ENCODE data around the gene INTS4.
A peak's percentile ranks its signal among the peaks of the same experiment; 100 is the strongest.
"Not testable (repeated sequence)": the region's sequence is repeated elsewhere in the genome, so short reads cannot be mapped to it uniquely, and the experiment has no call there.

The INTS4 gene

DNA sequence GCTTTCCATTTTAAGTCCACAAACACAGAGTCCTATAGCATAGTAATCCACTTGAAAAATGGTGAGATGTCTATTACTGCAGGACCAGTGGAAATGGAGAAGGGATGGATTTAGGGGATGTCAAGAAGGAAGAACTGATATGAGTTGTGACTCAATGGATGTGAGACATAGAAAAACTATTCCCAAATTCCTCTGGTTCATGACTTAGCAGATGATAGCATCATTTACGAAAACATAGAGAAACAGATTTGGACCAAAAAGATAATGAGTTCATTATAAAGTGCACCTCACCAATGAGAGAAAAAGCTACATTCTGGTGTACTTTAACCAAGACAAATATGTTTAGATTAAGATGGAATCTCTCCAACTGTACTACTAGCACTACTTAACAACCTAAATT lies 51.2 kb downstream of the INTS4 start:
- not testable (repeated sequence) for DNase-seq

DNA sequence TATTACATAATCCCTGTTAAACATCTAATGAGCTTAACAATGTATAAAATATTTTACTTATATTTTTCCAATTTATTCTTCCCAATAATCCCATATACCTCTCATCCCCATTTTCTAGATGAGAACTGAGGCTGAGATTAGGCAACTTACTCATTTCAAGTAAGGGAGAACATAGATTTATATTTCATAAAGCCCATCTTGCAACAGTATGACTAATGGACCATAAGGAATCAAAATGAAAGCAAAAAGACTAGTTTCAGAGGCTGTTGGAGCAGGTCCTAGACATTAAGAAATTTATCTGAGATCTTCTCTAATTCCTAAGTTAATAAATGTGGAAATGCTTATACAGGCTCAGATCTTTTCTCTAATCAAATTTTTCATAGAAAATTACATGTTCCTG lies 52.0 kb downstream of the INTS4 start:
- not testable (repeated sequence) for DNase-seq

DNA sequence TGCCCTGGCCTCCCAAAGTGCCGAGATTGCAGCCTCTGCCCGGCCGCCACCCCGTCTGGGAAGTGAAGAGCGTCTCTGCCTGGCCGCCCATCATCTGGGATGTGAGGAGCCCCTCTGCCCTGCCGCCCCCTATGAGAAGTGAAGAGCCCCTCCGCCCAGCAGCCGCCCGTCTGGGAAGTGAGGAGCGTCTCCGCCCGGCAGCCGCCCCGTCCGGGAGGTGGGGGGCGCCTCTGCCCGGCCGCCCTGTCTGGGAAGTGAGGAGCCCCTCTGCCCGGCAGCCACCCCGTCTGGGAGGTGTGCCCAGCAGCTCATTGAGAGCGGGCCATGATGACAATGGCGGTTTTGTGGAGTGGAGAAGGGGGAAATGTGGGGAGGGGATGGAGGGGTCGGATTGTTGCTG lies 60.9 kb downstream of the INTS4 start:
- DNase-seq = not testable (repeated sequence)

DNA sequence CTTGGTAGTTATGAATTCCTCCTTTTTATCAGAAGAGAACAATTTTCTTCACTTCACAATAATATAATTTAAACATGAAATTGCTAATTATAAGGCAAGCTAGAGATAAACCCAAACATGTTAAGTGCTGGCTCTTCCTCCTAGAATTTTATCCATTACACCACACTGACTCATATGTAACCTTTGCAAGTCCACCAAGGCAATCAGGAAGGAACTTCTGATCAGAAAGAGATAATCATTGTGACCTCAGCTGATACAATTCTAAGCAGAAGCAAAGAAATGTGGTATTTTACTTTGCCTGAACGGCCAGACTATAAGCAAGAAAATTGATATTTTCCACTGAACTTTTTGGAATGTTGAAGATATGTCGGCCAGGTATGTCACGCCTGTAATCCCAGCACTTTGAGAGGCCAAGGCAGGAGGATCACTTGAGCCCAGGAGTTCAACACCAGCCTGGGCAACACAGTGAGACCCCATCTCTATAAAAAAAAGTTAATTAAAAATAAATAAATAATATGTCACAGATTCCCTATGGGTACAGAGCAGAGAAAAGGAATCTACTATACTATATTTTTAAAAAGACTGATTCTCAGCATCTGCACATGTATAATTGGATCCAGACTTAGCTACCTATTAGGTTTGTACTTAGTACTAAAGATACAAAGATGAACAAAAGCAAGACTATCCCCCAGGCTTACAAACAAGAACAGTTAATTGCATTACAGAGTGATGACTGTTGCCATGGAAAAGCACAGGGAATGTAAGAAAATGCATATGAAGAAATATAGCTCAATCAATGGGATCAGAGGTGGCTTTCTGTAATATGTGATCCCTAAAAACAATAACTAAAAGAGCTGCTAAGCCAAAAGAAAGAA lies 63.9 kb downstream of the INTS4 start:
- DNase-seq = not testable (repeated sequence)

DNA sequence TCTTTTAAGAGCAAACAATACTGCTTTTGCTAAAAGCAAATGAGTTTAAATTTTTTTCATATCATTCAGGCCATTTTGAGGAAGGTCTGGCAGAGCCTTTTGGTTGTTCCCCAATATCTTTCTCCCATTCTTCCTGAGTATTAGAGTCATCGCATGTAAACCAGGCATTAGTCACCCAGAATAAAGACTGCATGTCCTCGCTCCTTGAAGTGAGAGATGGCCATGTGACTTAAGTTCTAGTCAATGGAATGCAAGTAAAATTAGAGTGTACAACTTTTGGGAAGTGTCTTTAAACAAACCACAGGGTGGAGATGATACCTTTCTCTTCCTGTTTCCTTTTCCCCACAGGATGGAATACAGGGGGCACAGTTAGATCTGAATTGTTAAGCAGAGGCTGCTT lies 76.8 kb downstream of the INTS4 start:
- not testable (repeated sequence) for DNase-seq

DNA sequence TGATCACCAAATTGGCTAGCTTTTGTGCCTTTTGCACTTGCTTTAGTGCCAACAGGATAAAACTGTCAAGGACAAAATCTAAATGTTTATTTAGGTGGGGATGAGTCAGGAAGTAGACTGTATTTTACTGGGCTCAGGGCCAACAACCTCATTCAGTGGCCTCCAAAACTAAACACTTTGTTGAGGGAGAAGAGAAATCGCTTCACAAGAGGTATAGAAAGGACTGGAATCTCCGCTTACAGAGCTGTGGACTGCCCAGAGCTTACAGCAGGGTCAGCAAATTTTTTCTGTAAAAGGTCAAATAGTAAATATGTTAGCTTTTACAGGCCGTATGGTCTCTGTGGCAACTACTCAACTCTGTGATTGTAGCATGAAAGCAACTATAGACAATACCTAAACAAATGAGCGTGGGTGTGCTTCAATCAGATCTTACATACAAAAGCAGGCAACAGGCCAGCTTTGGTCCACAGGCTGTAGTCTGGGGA lies 80.1 kb downstream of the INTS4 start:
- DNase-seq = peak; percentile 31

DNA sequence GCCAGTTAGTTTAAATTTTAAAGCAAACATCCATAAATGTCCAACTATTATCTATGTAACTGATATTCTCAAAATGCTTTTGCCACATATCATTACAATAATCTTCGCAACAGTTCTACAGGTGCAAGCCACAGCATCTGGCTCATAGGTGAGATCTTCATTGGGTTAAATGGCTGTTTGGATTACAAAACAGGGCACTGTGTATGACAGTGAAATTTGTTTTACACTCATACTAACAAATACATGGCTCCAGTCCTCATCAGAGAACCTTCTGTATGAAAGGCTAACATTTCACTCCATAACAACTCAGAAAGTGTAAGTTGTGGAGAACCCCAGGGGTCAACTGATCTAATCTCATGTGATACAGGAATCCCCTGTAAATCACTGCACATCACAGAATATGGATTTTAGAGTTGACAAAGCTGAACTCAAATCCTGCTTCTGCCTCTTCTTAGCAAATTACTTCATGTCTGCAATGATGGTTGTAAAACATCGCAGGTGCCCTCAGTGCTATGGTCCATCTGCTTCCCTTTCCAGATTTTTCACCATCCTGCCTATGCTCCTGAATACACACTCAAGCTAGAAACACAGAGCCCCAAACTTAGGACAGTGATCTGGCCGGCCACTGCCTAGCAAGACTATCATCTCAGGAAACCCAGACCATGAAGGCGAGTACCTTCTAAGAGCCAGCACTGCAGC lies 80.7 kb downstream of the INTS4 start:
- peak; percentile 5 for DNase-seq

DNA sequence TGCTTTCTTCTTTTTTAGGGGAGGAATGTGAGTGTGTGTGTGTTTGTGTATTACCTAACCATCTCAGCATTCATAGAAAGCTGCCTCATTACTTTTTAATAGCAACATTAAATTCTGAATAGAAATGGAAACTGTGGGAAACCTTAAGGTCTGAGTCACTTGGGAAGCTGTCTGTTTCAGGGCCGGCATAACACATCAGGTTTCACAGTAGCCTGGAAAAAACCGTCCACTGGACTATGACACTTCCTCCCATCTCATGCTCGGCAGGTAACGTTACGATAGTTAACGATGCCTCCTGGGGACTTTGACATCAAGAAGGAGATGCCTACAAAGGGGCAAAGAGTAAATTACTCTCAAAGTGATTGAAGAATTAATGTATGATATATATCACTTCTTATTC lies 83.6 kb downstream of the INTS4 start:
- not testable (repeated sequence) for DNase-seq

DNA sequence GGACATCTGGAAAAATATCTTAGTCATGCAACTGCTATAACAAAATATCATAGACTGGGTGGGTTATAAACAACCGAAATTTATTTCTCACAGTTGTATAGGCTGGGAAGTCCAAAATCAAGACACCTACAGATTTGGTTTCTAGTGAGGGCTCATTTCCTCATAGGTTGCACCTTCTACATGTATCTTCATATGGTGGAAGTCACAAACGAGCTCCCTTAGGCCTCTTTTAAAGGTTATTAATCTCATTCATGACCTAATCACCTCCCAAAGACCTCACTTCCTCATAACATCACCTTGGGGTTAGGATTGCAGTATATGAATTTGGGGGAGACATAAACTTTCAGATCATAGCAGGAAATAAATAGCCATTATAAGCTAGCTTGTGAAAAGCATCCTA lies 85.2 kb downstream of the INTS4 start:
- DNase-seq = no peak

DNA sequence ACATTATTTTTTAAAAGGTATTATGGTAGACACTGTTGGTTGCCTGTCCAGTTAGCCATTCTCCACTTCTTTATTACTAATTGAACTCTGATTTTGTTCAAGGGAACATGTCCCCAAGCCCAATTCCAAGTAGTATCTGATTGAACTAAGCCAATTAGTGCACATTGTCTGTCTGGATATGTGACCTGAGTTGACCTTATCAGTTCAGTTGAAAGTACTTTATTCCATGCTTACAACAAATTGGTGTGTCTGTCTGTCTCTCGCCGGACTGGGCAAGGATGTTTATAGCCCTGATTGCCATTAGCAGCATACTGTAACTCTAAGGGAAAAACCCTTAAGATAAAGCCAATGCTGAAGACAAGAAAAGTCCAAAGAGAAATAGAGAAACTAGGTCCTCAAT lies 85.6 kb downstream of the INTS4 start:
- DNase-seq = no peak

DNA sequence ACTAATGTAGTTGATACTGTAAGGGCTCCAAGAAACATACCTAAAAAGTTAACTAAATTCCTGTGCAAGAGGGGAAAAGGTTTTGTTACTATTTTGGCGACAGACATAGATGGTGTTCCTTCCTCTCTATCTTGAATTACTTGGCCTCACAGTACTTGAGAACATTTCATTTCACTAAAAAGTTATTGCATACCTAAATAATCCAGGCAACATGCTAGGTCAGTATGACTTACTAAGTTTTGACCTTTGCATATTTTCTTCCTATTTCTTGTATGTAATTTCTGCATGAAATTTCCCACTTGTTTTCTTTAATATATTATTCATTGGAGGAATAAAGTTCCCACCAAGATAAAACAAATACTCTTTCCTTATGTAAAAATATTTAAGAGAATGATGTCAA lies 99.5 kb downstream of the INTS4 start:
- not testable (repeated sequence) for DNase-seq

DNA sequence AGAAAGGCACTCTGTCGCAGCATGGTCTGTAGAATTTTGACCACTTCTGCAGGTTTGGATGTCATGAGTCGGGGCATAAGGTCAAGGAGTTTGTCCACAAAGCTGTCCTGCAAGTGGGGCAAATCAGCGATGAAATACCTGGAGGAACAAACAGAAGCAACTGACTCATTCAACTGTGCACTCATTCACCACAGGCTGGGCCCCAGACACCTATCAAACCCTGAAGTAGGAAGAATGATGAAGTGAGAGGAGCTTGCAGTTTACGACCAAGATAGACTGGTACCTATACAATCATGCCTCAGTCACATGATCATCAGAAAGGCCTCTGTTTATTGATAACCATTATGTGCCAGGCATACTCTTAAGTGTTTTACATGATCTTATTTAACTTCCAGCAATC lies 102.8 kb downstream of the INTS4 start:
- not testable (repeated sequence) for DNase-seq

DNA sequence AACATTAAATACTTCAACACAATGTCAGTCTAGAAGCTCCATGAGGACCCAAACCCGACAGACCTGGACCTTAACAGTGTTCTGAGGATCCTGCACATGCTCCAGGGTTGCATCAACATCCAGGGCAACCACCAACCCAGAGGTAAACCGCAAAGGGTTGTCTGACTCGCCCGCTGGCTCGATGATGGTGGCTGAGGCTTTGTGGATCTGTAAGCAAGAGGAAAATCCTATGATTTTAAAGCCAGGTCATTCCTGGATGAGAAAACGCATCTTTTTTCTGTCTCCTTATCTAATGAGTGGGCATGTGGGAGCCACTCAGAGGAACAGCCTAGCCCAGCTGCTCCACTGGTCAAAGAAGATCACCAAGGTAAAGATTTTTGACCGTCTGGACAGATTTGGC lies 103.2 kb downstream of the INTS4 start:
- not testable (repeated sequence) for DNase-seq

DNA sequence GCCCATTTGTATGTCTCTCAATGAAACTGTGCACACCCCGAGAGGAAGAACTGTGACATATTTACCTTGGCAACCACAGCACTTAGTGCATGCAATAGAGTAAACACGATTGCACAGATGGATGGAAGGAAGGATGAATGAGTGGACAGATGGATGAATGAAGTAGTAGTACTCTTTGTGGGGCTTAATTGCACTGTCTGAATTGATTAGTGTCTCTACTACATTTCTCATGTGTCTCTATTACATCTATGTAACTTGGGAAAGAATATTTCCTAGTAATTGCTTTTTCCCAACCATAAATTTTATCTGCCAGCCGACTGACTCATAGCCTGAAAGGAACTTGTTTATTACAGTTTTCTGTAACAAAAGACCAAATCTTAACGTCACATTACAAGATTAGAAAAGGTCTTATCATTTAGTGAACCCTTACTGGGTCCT lies 103.8 kb downstream of the INTS4 start:
- DNase-seq = not testable (repeated sequence)

DNA sequence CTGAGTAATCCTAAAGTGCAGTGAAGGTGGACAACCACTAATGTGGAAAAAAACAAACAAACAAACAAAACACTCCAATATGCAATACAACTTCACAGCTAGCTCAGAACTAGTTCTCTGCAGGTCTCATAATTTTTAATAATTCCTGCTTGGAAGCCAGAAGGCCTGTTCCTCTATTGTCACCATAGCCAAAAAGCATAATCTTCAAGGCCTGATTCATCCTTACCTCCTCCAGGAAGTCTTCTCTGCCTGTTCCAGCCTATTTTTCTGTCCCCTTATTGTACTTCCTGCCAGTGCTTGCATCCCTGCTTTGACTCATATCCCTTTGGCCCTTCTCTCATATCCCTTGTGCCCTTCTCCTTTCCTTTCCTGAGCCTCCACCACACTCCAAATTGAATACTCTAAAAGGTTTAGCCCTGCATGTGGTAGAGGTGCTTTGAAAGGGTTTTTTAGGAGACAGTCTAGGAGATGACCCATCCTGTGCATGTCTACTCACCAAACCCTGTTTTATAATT lies 104.3 kb downstream of the INTS4 start:
- not testable (repeated sequence) for DNase-seq

DNA sequence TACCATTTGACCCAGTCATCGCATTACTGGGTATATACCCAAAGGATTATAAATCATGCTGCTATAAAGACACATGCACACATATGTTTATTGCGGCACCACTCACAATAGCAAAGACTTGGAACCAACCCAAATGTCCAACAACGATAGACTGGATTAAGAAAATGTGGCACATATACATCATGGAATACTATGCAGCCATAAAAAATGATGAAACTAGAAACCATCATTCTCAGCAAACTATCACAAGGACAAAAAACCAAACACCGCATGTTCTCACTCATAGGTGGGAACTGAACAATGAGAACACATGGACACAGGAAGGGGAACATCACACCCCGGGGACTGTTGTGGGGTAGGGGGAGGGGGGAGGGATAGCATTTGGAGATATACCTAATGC lies 105.4 kb downstream of the INTS4 start:
- DNase-seq = not testable (repeated sequence)

DNA sequence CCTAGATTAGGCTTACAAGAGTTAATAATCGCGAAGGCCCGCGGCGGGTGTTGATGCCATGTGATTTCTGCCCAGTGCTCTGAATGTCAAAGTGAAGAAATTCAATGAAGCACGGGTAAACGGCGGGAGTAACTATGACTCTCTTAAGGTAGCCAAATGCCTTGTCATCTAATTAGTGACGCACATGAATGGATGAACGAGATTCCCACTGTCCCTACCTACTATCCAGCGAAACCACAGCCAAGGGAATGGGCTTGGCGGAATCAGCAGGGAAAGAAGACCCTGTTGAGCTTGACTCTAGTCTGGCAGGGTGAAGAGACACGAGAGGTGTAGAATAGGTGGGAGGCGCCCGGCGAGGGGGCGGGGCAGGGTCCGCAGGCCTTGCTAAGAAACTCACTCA lies 108.1 kb downstream of the INTS4 start:
- DNase-seq = no peak

DNA sequence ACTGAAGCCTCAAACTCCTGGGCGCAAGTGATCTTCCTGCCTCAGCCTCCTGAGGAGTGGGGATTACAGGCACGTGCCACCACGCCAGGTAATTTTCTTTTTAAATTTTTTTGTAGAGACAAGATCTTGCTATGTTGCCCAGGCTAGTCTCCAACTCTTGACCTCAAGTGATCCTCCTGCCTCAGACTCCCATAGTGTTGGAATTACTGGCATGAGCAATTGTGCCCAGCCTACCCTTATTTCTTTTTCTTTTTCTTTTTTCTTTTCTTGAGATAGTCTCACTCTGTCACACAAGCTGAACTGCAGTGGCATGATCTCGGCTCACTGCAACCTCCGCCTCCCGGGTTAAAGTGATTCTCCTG lies 109.7 kb downstream of the INTS4 start:
- DNase-seq = no peak

DNA sequence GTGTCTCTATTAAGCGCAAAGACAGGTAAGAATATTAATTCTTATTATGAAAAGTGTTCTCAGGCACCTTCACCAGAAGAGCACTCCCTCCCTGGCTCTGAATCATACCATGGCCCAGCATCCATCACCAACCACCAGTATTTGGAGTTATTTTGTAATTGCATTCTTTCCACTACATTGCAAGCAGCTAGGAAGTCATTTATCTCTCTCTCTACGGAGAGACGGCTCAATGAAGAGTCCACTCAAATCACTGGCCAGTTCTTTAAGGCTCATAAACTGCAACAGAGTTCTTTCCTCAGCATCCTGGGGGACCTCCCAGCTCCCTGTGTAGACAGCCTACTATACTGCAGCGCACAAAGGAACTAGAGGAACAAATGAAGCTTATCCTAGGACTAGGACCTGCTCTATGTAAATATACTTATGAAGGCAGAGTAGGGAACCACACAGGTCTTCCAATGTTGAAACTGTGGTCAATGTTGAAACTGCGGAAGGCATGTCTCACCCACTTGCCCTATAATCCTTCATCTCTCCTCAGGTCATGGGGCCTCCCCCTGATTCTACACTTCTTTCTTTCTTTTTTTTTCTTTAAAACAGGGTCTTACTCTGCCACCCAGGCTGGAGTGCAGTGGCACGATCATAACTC lies 110.2 kb downstream of the INTS4 start:
- DNase-seq = no peak

DNA sequence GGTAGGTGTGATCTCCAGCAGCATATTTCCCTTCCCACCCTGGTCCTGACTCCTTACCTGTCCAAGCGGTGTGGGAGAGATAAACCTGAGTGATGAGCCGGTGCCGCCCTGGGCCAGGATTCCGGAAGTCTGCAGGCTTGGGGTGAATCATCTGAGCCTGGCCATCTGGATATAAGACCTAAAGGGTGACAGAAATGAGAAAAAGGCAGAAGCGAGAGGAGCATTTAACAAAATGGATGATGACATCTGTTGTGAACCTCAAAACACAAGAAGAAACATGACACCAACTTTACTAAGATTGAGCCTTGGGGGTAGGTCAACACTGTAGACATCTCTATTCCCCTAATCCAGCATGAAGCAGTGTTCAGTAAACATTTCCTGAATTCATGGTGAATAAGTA lies 110.7 kb downstream of the INTS4 start:
- DNase-seq = no peak

DNA sequence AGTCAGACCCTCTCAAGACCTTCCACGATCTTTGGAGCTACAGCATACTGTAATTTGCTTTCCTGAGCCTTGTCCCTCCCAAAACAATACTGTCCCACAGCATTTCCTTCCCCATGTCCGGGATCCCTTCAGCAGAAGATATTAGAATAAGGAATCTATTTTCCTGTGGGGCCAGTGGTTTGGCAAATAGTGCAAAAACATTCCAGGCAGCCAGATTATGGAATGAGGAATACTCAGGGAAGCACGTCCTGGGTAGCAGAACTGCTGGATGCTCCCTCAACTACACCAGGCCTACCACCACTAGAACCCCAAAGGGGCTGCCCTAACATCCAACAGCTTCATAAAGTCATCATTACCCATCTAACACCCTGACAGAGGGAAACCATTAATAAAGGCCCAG lies 112.1 kb downstream of the INTS4 start:
- DNase-seq = no peak

DNA sequence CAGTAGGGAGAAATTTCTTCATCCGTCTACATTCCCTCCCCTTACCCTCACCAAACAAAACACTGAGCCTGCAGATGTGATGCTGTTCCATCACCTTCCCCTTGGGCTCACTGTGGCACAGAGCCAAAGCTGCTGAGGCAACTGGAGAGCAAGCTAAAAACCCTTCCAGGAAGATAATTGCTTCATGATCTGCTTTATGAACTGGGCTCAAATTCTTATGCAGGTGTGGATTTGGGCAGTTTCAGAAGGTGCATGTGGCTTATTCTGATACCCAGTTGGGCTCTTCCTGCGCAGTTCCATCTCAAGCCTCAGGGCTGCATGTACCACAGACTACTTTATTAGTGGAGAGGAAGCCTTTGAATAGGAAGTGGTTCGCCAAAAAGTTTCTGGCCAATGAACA lies 115.2 kb downstream of the INTS4 start:
- DNase-seq = no peak

DNA sequence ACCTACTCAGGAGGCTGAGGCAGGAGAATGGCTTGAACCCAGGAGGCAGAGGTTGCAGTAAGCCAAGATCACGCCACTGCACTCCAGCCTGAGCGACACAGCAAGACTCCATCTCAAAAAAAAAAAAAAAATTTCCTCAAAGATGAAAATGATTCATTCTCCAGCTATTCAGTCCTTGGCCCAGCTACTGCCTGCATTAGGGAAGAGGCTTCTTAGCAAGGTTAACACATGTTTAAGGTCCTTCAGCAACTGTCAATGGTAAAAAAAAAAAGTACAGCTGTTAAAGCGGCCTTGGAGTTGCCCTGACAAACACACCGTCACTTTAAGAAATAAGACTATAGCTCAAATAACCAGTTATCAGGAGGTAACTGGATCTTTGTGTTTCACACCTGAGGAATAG lies 116.2 kb downstream of the INTS4 start:
- DNase-seq = not testable (repeated sequence)
